Lower leg skin (tissue), 3 donors: ENCODE measurements around the gene PIGN.

Experiments
- CTCF ChIP-seq, 3 donors: fragments of 450-650 bp; IDR thresholded peaks; one replicate each; pipeline ENCODE4 v1.5.1; 2016; ENCODE audit warnings: antibody characterized with exemption in 3 of 3, mild to moderate bottlenecking in 3 of 3, moderate library complexity in 2 of 3
- POLR2A ChIP-seq, 2 donors: fragments of 450-650 bp; IDR thresholded peaks; one replicate each; pipeline ENCODE4 v1.6.1; 2016 to 2017; ENCODE audit warnings: antibody characterized with exemption in 2 of 2, mild to moderate bottlenecking in 1 of 2, moderate library complexity in 1 of 2

- TF ChIP-seq CTCF (IDR thresholded peaks at IDR 0.05) (no peak), POLR2A (IDR thresholded peaks at IDR 0.05) (no peak)
These were observed 27.9 kb upstream of the PIGN start for GRCh38 chr18:62214790-62215189.
